Breast epithelium (tissue), 3 donors: Measurements from ENCODE around the gene ZCCHC9.
"Not testable (repeated sequence)": the region's sequence is repeated elsewhere in the genome, so short reads cannot be mapped to it uniquely, and the experiment has no call there.

Experiments
- POLR2A ChIP-seq: fragments of 450-650 bp; IDR thresholded peaks from one replicate; pipeline ENCODE4 v1.6.1; 2016; ENCODE audit warnings: antibody characterized with exemption, mild to moderate bottlenecking, moderate library complexity
- TF ChIP-seq, protein P1 (sequence below), 3 donors: fragments of 450-650 bp; IDR thresholded peaks; one replicate each; pipeline ENCODE4 v1.5.1; 2016 to 2017; ENCODE audit warnings: antibody characterized with exemption in 3 of 3, mild to moderate bottlenecking in 3 of 3, moderate library complexity in 3 of 3

DNA sequence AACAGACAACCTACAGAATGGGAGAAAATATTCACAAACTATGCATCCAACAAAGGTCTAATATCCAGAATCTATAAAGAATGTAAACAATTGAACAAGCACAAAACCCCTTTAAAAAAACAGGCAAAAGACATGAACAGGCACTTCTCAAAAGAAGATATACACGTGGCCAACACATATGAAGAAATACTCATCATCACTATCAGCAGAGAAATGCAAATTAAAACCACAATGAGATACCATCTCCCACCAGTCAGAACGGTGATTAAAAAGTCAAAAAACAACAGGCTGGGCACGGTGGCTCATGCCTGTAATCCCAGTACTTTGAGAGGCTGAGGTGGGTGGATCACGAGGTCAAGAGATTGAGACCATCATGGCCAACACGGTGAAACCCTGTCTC, 7.4 kb upstream of the ZCCHC9 start:
- TF ChIP-seq, protein P1, sequence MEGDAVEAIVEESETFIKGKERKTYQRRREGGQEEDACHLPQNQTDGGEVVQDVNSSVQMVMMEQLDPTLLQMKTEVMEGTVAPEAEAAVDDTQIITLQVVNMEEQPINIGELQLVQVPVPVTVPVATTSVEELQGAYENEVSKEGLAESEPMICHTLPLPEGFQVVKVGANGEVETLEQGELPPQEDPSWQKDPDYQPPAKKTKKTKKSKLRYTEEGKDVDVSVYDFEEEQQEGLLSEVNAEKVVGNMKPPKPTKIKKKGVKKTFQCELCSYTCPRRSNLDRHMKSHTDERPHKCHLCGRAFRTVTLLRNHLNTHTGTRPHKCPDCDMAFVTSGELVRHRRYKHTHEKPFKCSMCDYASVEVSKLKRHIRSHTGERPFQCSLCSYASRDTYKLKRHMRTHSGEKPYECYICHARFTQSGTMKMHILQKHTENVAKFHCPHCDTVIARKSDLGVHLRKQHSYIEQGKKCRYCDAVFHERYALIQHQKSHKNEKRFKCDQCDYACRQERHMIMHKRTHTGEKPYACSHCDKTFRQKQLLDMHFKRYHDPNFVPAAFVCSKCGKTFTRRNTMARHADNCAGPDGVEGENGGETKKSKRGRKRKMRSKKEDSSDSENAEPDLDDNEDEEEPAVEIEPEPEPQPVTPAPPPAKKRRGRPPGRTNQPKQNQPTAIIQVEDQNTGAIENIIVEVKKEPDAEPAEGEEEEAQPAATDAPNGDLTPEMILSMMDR (IDR thresholded peaks at IDR 0.05), result not testable (repeated sequence)
- not testable (repeated sequence) for TF ChIP-seq POLR2A
